ENCODE results near the gene CRY2. TPM values are rescaled to one million over a fixed set of nuclear protein-coding genes. Genes with fewer than 3 reads are reported as not detected.

The CRY2 gene
- total RNA-seq, 4 donors from 2014 or later: 42.2 to 73.6 (median 50.2) TPM

DNA sequence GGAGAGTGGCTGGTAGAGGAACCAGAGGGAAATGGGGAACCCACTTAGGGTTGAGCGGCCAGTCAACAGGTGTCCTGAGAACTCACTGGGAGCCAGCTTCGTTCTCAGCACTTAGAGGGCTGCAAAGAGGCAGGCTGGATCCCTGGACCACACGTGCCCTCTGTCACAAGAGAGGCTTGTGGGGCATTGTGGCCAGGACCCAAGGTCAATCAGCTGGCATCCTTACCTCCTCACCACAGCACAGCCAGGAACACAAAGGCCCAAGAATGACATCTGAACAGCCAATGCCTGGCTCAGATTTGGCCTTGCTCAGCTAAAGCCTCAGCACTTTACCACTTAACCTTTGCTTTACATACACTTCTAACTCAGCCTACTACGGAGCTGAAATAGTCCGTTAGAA lies 45.6 kb downstream of the CRY2 start:
- DNase-seq: no peak
- no peaks in the 10 kb centered on the region for H3K36me3 ChIP-seq
- H3K27me3 ChIP-seq: peaks cover 20% of the 10 kb centered on the region
- H3K4me1 ChIP-seq: no peaks in the 10 kb centered on the region
- no peaks in the 10 kb centered on the region for H3K9me3 ChIP-seq
- intact Hi-C loops (cut with DNase I; ENCODE audit: low total_unique reads): no loop called here
- no peak for TF ChIP-seq POLR2AphosphoS5 (IDR thresholded peaks at IDR 0.05)
- no peak for TF ChIP-seq POLR2A (IDR thresholded peaks at IDR 0.05)
- no peak for TF ChIP-seq EP300 (IDR thresholded peaks at IDR 0.05; ENCODE audit: low read depth)
- TF ChIP-seq, protein P1, sequence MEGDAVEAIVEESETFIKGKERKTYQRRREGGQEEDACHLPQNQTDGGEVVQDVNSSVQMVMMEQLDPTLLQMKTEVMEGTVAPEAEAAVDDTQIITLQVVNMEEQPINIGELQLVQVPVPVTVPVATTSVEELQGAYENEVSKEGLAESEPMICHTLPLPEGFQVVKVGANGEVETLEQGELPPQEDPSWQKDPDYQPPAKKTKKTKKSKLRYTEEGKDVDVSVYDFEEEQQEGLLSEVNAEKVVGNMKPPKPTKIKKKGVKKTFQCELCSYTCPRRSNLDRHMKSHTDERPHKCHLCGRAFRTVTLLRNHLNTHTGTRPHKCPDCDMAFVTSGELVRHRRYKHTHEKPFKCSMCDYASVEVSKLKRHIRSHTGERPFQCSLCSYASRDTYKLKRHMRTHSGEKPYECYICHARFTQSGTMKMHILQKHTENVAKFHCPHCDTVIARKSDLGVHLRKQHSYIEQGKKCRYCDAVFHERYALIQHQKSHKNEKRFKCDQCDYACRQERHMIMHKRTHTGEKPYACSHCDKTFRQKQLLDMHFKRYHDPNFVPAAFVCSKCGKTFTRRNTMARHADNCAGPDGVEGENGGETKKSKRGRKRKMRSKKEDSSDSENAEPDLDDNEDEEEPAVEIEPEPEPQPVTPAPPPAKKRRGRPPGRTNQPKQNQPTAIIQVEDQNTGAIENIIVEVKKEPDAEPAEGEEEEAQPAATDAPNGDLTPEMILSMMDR (IDR thresholded peaks at IDR 0.05): no peak
- no peak overlapping the region for H3K4me3 ChIP-seq
- in situ Hi-C loops (cut with MboI; ENCODE audit: low pct_ligation_motif_present in 1 of 4, low pct_unique_long_range_greater_than_20kb in 1 of 4, low sequenced_read_pairs in 3 of 4): no loop called here
- 60 to 74% methylated on average over 2 to 5 of the region's 5 CpGs for WGBS, 2 donors (ENCODE audit: low coverage in 1 of 2)
- H3K27ac ChIP-seq: no peak overlapping the region

DNA sequence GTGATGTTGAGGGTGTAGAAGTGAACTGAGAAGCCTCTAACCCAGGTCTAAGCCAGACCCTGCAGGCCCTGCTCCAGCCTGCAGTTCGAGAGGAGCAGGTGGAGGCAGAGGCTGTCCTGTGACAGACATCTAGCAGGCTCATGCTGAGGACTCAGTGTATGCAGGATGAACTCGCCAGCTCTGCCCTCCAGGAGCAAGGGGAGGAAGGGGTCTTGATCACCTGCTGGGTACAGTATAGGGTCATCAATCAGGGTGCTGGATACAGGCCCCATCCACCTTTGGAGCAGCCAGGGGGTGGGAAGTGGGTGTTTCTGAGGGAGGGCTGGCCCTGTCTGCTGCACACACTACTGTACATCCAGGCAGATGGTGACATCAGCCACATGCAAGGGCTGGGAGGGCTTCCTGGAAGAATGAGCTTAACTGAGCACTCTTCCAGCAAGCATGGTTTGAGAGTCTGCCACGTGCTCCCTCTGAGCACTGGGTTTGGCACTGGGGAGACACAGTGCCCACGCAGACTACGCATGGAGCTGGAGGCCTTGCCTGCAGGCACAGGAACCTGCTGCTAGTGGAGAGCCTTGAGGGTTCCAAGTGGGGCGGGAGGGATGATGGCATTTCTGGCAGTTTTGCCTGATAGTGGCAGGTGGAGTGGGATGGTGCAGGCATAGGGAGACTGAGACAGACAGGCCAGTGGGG lies 47.4 kb downstream of the CRY2 start:
- Histone ChIP-seq H3K9me3 (no peaks in the 10 kb centered on the region), H3K27me3 (peaks cover 38% of the 10 kb centered on the region), H3K36me3 (no peaks in the 10 kb centered on the region), H3K4me1 (peaks cover 0 to 7% (median 7%) of the 10 kb centered on the region in 4 donors), H3K27ac (no peak overlapping the region), H3K4me3 (no peak overlapping the region)
- no peak for DNase-seq
- intact Hi-C loops (cut with DNase I; ENCODE audit: low total_unique reads): no loop called here
- TF ChIP-seq POLR2A (IDR thresholded peaks at IDR 0.05): no peak
- TF ChIP-seq, protein P1 (IDR thresholded peaks at IDR 0.05): no peak
- no peak for TF ChIP-seq POLR2AphosphoS5 (IDR thresholded peaks at IDR 0.05)
- TF ChIP-seq EP300 (IDR thresholded peaks at IDR 0.05; ENCODE audit: low read depth): no peak
- in situ Hi-C loops (cut with MboI; ENCODE audit: low pct_ligation_motif_present in 1 of 4, low pct_unique_long_range_greater_than_20kb in 1 of 4, low sequenced_read_pairs in 3 of 4): no loop called here
- 85% methylated on average over 6 of the region's 6 CpGs; no CpG with 5 or more reads in 1 of the 2 donors for WGBS, 2 donors (ENCODE audit: low coverage in 1 of 2)

DNA sequence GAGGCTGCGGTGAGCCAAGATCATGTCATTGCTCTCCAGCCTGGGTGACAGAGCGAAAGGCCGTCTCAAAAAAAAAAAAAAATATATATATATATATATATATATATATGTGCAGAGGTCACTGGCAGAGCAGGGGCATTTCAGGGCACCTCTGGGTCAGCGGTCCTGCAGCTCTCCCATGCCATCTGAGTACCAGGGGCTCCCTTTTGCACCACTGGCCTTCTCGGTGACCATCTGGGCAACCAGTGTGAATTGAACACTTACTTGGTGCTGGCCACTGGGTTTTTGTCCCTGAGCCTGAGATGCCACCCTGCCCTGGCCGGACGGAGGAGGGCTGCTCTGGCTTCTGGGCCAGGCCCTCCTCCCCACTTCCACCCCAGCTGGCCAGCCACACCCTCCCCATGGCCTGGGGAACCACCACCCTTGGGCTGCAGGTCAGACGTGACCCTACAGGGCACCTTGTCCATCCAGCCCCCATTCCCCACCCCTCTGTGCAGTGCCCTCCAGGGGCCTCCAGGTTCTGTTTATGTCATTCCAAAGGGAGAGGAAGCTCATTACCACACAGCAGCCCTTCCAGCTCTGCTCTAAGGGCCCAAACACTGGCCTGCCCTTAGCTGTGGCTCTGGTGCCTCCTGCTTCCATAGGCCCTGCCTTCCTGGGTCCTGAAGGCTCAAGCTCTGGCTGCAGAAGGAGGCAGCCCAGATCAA lies 48.4 kb downstream of the CRY2 start:
- intact Hi-C loops (cut with DNase I; ENCODE audit: low total_unique reads): no loop called here
- no peak for DNase-seq
- no peak overlapping the region for H3K27ac ChIP-seq
- no peak overlapping the region for H3K4me3 ChIP-seq
- H3K36me3 ChIP-seq: no peaks in the 10 kb centered on the region
- 86 to 90% methylated on average over 2 to 8 of the region's 8 CpGs for WGBS, 2 donors (ENCODE audit: low coverage in 1 of 2)
- in situ Hi-C loops (cut with MboI; ENCODE audit: low pct_ligation_motif_present in 1 of 4, low pct_unique_long_range_greater_than_20kb in 1 of 4, low sequenced_read_pairs in 3 of 4): no loop called here
- TF ChIP-seq POLR2AphosphoS5 (IDR thresholded peaks at IDR 0.05): no peak
- TF ChIP-seq, protein P1 (IDR thresholded peaks at IDR 0.05): no peak
- TF ChIP-seq EP300 (IDR thresholded peaks at IDR 0.05; ENCODE audit: low read depth): no peak
- peaks cover 3 to 13% (median 11%) of the 10 kb centered on the region in 4 donors for H3K4me1 ChIP-seq
- peaks cover 45% of the 10 kb centered on the region for H3K27me3 ChIP-seq
- no peaks in the 10 kb centered on the region for H3K9me3 ChIP-seq

DNA sequence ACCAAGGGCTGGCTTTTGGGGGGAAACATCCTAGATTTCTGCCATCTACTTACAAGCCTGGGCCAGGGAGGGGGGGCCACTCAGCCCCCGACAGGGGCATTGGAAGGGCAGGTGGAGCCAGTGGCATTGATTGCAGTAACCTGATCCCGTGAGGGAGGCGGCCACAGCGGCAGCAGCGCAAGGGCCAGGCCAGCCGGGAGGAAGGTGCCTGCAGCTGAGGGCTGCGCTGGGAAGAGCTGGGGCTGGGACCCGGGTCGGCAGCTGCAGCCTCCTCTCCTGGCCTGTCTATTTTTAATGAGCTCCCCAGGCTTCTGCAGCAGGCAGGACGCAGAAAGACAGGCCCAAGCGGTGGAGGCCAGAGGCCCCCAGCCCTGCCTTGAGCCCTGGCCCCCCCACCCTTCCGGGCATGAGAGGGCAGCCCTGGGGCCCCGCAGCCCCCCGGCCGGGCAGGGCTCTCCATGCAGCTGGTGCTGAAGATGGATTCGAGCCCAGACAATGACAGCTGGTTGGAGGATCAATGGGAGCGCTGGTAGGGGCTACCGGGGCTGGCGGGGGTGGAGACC lies 49.2 kb downstream of the CRY2 start:
- H3K27me3 ChIP-seq: peaks cover 50% of the 10 kb centered on the region
- peaks cover 3 to 18% (median 15%) of the 10 kb centered on the region in 4 donors for H3K4me1 ChIP-seq
- intact Hi-C loops (cut with DNase I; ENCODE audit: low total_unique reads): no loop called here
- no peaks in the 10 kb centered on the region for H3K36me3 ChIP-seq
- no peak overlapping the region for H3K27ac ChIP-seq
- no peak overlapping the region for H3K4me3 ChIP-seq
- in situ Hi-C loops (cut with MboI; ENCODE audit: low pct_ligation_motif_present in 1 of 4, low pct_unique_long_range_greater_than_20kb in 1 of 4, low sequenced_read_pairs in 3 of 4): no loop called here
- 29 to 100% methylated on average over 1 to 14 of the region's 19 CpGs for WGBS, 2 donors (ENCODE audit: low coverage in 1 of 2)
- H3K9me3 ChIP-seq: no peaks in the 10 kb centered on the region
- DNase-seq: no peak
- TF ChIP-seq POLR2A (IDR thresholded peaks at IDR 0.05) (no peak), POLR2AphosphoS5 (IDR thresholded peaks at IDR 0.05) (no peak), EP300 (IDR thresholded peaks at IDR 0.05; ENCODE audit: low read depth) (no peak)
- TF ChIP-seq, protein P1 (IDR thresholded peaks at IDR 0.05): no peak
